Upper lobe of left lung (tissue), 6 donors: Measurements from ENCODE around the gene FOXA1. TPM values are rescaled to one million over a fixed set of nuclear protein-coding genes. Genes with fewer than 3 reads are reported as not detected.

Experiments
- ATAC-seq, 2 donors: fragments of 200-7000 bp; cut with Tn5 transposase; one replicate each; pipeline ENCODE4 v1.9.1; 2022; ENCODE audit warnings: mild to moderate bottlenecking in 2 of 2, moderate library complexity in 2 of 2; ENCODE audit not compliant: low FRiP score in 2 of 2
- DNase-seq, 2 donors: peaks; one replicate each; pipeline ENCODE4 v3.0.0-alpha.2; 2019 to 2020
- H3K27ac ChIP-seq, 4 donors: fragments of 200-600 bp; sonication (generic); one replicate each; pipeline ENCODE4 v1.5.1; 2016 to 2019
- H3K27me3 ChIP-seq, 4 donors: fragments of 200-600 bp; sonication (generic); one replicate each; pipeline ENCODE4 v1.5.1; 2017 to 2019
- H3K36me3 ChIP-seq, 4 donors: fragments of 200-600 bp; sonication (generic); one replicate each; pipeline ENCODE4 v1.5.1; 2016 to 2019
- H3K4me1 ChIP-seq, 4 donors: fragments of 200-600 bp; sonication (generic); one replicate each; pipeline ENCODE4 v1.5.1; 2018 to 2019
- H3K4me3 ChIP-seq, 4 donors: fragments of 200-600 bp; sonication (generic); one replicate each; pipeline ENCODE4 v1.5.1; 2017 to 2019; ENCODE audit warnings: mild to moderate bottlenecking in 2 of 4, moderate library complexity in 1 of 4
- H3K9me3 ChIP-seq, 4 donors: fragments of 200-600 bp; sonication (generic); one replicate each; pipeline ENCODE4 v1.5.1; 2018 to 2019
- EP300 ChIP-seq, 4 donors: sonication (generic); formaldehyde crosslinking; IDR thresholded peaks; one replicate each; pipeline ENCODE4 v1.5.1; 2017; ENCODE audit warnings: antibody characterized with exemption in 4 of 4, control low read depth in 2 of 4
- POLR2A ChIP-seq, 4 donors: fragments of 450-650 bp; IDR thresholded peaks; one replicate each; pipeline ENCODE4 v1.5.1; 2016 to 2017; ENCODE audit warnings: antibody characterized with exemption in 4 of 4, mild to moderate bottlenecking in 2 of 4
- POLR2AphosphoS5 ChIP-seq, 2 donors: sonication (generic); formaldehyde crosslinking; IDR thresholded peaks; one replicate each; pipeline ENCODE4 v1.5.1; 2017; ENCODE audit warnings: antibody characterized with exemption in 2 of 2
- WGBS, 2 donors: methylation state at CpG; one replicate each; pipeline ENCODE4 v1.1.5; 2017 to 2018; 5-methylcytosine and 5-hydroxymethylcytosine counted together
- total RNA-seq, 6 donors: library from RNA; depleted of rRNA in 4 of 6; stranded (reverse); fragments of >200 nt in 4 of 6; gene quantifications; one replicate each; pipeline versions ENCODE4 v1.1.0 to v1.2.1, GENCODE V29; 2016 to 2021
- TF ChIP-seq, protein P1 (sequence below), 6 experiments: fragments of 450-650 bp in 4 of 6; fragments of 200-600 bp in 2 of 6; sonication (generic) in 2 of 6; IDR thresholded peaks; one replicate each; pipeline ENCODE4 v1.5.1; 2016 to 2019; ENCODE audit warnings: antibody characterized with exemption in 6 of 6
- donor health status: DM: no; HTN: no; CAD: no; lungs with moderate emphysema.
- donor health status: DM: no; HTN: yes; CAD: no; lungs with severe emphysema.

The FOXA1 gene
- total RNA-seq, 6 donors from 2014 or later = 25.1 to 69.2 (median 34.6) TPM

DNA sequence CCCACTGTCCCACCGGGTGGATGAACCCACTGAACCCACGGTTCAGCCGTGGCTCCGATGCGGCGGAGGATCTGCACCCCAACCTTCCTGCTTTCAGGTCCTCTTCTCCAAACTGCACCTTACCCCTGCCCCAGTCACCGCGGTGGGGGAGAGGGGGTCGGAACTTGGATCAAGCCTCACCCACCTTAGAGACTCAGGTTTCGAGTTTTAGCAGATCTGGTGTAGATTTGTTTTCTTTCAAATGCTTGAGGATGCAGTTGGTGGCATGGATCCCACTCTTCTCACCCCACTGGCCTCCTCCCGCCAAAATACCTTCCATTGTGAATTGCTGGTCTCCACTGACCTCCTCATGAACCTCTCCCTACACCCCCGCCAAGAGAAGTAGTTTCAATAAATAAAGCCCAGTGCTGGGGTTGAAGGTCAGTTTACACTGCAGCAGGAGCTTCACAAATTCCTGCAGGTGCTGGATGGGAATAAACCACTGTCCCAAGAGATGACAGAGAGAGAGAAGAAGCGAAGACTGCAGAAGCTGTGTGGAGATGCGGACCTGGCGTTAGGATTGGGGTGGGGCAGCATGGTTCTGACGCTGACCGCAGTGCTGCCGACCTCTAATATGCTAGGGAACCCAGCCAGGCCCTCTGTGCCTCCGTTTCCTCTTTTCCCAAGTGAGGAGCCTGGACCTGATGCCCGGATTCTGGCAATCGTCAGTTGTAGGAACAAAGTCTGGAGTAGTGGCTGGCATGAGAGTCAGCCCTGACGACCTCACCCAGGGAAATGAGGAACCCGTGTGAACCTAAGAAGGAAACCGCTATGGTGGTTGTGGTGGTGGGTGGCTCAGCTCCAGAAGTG, 7.8 kb upstream of the FOXA1 start:
- WGBS, 2 donors = 34 to 37% methylated on average over 24 of the region's 24 CpGs
- Histone ChIP-seq H3K36me3 (no peaks in the 10 kb centered on the region), H3K27ac (no peak overlapping the region), H3K4me3 (no peak overlapping the region), H3K9me3 (no peaks in the 10 kb centered on the region), H3K27me3 (peaks cover 0 to 32% (median 19%) of the 10 kb centered on the region in 4 donors), H3K4me1 (peaks cover 6 to 28% (median 20%) of the 10 kb centered on the region in 4 donors)
- TF ChIP-seq, protein P1, sequence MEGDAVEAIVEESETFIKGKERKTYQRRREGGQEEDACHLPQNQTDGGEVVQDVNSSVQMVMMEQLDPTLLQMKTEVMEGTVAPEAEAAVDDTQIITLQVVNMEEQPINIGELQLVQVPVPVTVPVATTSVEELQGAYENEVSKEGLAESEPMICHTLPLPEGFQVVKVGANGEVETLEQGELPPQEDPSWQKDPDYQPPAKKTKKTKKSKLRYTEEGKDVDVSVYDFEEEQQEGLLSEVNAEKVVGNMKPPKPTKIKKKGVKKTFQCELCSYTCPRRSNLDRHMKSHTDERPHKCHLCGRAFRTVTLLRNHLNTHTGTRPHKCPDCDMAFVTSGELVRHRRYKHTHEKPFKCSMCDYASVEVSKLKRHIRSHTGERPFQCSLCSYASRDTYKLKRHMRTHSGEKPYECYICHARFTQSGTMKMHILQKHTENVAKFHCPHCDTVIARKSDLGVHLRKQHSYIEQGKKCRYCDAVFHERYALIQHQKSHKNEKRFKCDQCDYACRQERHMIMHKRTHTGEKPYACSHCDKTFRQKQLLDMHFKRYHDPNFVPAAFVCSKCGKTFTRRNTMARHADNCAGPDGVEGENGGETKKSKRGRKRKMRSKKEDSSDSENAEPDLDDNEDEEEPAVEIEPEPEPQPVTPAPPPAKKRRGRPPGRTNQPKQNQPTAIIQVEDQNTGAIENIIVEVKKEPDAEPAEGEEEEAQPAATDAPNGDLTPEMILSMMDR (IDR thresholded peaks at IDR 0.05) = no peak
- no peak for TF ChIP-seq EP300 (IDR thresholded peaks at IDR 0.05)
- TF ChIP-seq POLR2AphosphoS5 (IDR thresholded peaks at IDR 0.05) = no peak
- TF ChIP-seq POLR2A (IDR thresholded peaks at IDR 0.05) = no peak
- no peak for DNase-seq
- no peak for ATAC-seq

DNA sequence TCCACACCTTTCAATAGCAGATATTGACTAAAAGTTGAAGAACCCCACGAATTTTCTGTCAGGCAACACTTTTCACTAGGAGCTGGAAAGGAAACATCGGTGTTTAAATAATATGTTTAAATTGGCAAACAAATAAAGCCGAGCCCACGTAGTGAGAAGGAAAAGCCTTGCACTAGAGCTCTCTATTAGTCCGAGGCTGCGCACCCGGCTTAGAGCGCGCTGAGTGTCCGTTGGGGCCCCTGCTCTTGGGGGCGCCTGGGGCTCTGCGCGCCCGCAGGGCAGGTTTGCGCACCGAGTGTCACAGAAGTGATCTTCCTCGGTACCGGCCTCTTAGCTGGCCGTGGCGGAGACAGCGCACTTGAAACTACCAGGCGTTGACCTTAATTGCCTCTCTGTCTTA, 6.8 kb upstream of the FOXA1 start:
- no peak for DNase-seq
- no peaks in the 10 kb centered on the region for H3K9me3 ChIP-seq
- peaks cover 6 to 34% (median 20%) of the 10 kb centered on the region in 4 donors for H3K4me1 ChIP-seq
- peaks cover 0 to 35% (median 24%) of the 10 kb centered on the region in 4 donors for H3K27me3 ChIP-seq
- TF ChIP-seq, protein P1 (IDR thresholded peaks at IDR 0.05) = no peak
- TF ChIP-seq POLR2A (IDR thresholded peaks at IDR 0.05) (no peak), POLR2AphosphoS5 (IDR thresholded peaks at IDR 0.05) (no peak), EP300 (IDR thresholded peaks at IDR 0.05) (no peak)
- no peak overlapping the region for H3K27ac ChIP-seq
- 10 to 13% methylated on average over 22 of the region's 22 CpGs for WGBS, 2 donors
- no peak for ATAC-seq
- H3K4me3 ChIP-seq = no peak overlapping the region
- no peaks in the 10 kb centered on the region for H3K36me3 ChIP-seq

- Histone ChIP-seq H3K4me1 (peaks cover 8 to 39% (median 23%) of the 10 kb centered on the region in 4 donors), H3K27me3 (peaks cover 2 to 40% (median 25%) of the 10 kb centered on the region in 4 donors), H3K9me3 (no peaks in the 10 kb centered on the region), H3K27ac (no peak overlapping the region), H3K36me3 (no peaks in the 10 kb centered on the region), H3K4me3 (no peak overlapping the region)
- 58 to 62% methylated on average over 4 of the region's 4 CpGs for WGBS, 2 donors
- TF ChIP-seq POLR2AphosphoS5 (IDR thresholded peaks at IDR 0.05) (no peak), POLR2A (IDR thresholded peaks at IDR 0.05) (no peak), EP300 (IDR thresholded peaks at IDR 0.05) (no peak)
- TF ChIP-seq, protein P1 (IDR thresholded peaks at IDR 0.05) = no peak
- ATAC-seq = no peak
- DNase-seq = no peak
Observed at GRCh38 chr14:37600880-37601741, 6.1 kb upstream of the FOXA1 start.

GRCh38 chr14:37599507-37600368, 4.7 kb upstream of the FOXA1 start:
- peak in 1 of 2 donors; percentile 84 for DNase-seq
- Histone ChIP-seq H3K9me3 (no peaks in the 10 kb centered on the region), H3K27ac (peak overlapping the region; percentile 72 to 87 (median 83)), H3K27me3 (peaks cover 2 to 52% (median 30%) of the 10 kb centered on the region in 4 donors), H3K4me1 (peaks cover 19 to 51% (median 34%) of the 10 kb centered on the region in 4 donors), H3K4me3 (peak overlapping the region in 3 of 4 donors; percentile 34 to 47 (median 44)), H3K36me3 (no peaks in the 10 kb centered on the region)
- no peak for ATAC-seq
- 4 to 6% methylated on average over 9 to 57 of the region's 57 CpGs for WGBS, 2 donors
- TF ChIP-seq POLR2A (IDR thresholded peaks at IDR 0.05) (peak in 1 of 4 donors; percentile 22), EP300 (IDR thresholded peaks at IDR 0.05) (no peak)
